ENCODE data around the gene APP. TPM values are rescaled to one million over a fixed set of nuclear protein-coding genes. Genes with fewer than 3 reads are reported as not detected.

Gene APP
- total and polyA plus RNA-seq, 12 donors: 106 to 434 (median 389) TPM

DNA sequence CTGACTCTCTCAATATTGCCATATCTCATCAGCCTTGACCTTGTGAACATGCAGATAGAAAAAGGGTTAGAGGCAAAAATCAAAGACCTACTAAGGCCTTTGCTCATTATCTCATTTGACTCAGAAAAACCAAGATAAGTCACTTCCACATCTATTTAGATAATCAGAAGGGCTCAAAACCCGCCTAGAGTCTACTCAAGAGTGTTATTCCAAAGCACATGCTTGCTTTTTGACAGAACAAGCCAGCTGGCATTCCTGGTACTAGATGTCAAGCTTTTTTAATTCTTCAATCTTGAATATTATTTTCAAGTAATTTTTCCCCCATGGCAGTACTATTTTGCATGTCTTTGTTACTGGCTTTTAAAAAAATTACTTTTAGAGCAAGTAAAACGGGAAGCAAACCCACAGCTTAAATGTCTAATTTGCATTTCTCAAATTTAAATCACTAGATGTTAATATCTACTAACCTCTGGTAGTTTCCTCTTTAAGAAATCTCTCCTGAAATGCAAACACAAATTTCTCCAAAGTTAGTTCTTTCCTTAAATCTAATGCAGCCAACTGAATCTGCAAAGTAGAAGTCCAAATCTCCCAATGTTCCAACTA lies 51.5 kb downstream of the APP start:
- DNase-seq (no peak), ATAC-seq (no peak)
- Histone ChIP-seq H3K27me3 (no peaks in the 10 kb centered on the region), H3K36me3 (no peaks in the 10 kb centered on the region), H3K27ac (no peak overlapping the region), H3K9me3 (no peaks in the 10 kb centered on the region), H3K4me3 (no peak overlapping the region), H3K4me1 (peaks cover 5 to 71% (median 44%) of the 10 kb centered on the region in 9 donors)
- no peak for TF ChIP-seq CTCF (IDR thresholded peaks at IDR 0.05)
- intact Hi-C loops (cut with DNase I): loop anchor here in 1 of 10 donors (5.0 kb wide), 1 partner anchor 48 kb away; no protein-coding TSS in a partner anchor
- WGBS, 2 donors: 76 to 78% methylated on average over 2 of the region's 2 CpGs

- no peaks in the 10 kb centered on the region for H3K27me3 ChIP-seq
- H3K27ac ChIP-seq: peak overlapping the region in 3 of 10 donors; percentile 73 to 86 (median 83)
- H3K9me3 ChIP-seq: no peaks in the 10 kb centered on the region
- DNase-seq (no peak), ATAC-seq (no peak)
- no peak overlapping the region for H3K4me3 ChIP-seq
- no peaks in the 10 kb centered on the region for H3K36me3 ChIP-seq
- TF ChIP-seq CTCF (IDR thresholded peaks at IDR 0.05): no peak
- whole genome bisulfite sequencing, 2 donors: 91% methylated on average over 3 of the region's 3 CpGs
- peaks cover 0 to 64% (median 37%) of the 10 kb centered on the region in 9 donors for H3K4me1 ChIP-seq
- intact Hi-C loops (cut with DNase I): loop anchor here in 1 of 10 donors (5.0 kb wide), 1 partner anchor 49 kb away; no protein-coding TSS in a partner anchor
These were observed 52.6 kb downstream of the APP start for GRCh38 chr21:26117972-26118367.

- peaks cover 0 to 63% (median 40%) of the 10 kb centered on the region in 9 donors for H3K4me1 ChIP-seq
These were observed 53.1 kb downstream of the APP start for GRCh38 chr21:26117324-26117971.

More at GRCh38 chr21:26117324-26117971, 53.1 kb downstream of the APP start:
- TF ChIP-seq CTCF (IDR thresholded peaks at IDR 0.05): no peak
- Histone ChIP-seq H3K36me3 (no peaks in the 10 kb centered on the region), H3K27ac (peak overlapping the region in 5 of 10 donors; percentile 52 to 86 (median 73)), H3K27me3 (no peaks in the 10 kb centered on the region), H3K9me3 (no peaks in the 10 kb centered on the region), H3K4me3 (no peak overlapping the region)
- ATAC-seq (no peak), DNase-seq (no peak)
- intact Hi-C loops (cut with DNase I): loop anchor here in 1 of 10 donors (5.0 kb wide), 1 partner anchor 50 kb away; no protein-coding TSS in a partner anchor
- 93% methylated on average over 5 of the region's 5 CpGs for whole genome bisulfite sequencing, 2 donors
